ENCODE results near the gene SYNJ1. TPM values are rescaled to one million over a fixed set of nuclear protein-coding genes. Genes with fewer than 3 reads are reported as not detected.
"Not testable (repeated sequence)": the region's sequence is repeated elsewhere in the genome, so short reads cannot be mapped to it uniquely, and the experiment has no call there.

Gene SYNJ1
- total RNA-seq, 4 donors from 2014 or later: 4.3 to 20.3 (median 9.6) TPM

DNA sequence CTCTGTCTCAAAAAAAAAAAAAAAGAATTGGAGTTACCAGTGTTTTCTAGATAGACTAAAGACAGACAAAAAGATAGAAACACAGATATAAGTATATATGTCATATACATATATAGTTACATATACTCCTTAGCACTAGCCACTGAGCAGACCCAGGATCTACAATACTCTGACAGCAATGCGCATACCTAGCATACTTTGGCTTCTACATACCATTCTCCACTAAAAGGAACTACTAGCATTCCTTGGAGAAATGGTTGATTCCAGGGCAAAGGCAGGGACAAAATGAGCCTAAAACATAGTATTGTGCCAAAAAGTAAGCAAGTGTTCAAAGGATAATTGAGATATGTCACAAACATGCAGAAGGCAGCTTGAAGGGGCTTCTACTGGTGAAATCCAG lies 22.7 kb downstream of the SYNJ1 start:
- no peaks in the 10 kb centered on the region for H3K27me3 ChIP-seq
- 95% methylated on average over 1 of the region's 1 CpG for WGBS
- DNase-seq (ENCODE audit: low spot score in 2 of 2): no peak
- H3K9me3 ChIP-seq: no peaks in the 10 kb centered on the region
- H3K27ac ChIP-seq: no peak overlapping the region
- no peak for TF ChIP-seq EP300 (IDR thresholded peaks at IDR 0.05)
- no peak for TF ChIP-seq POLR2A (IDR thresholded peaks at IDR 0.05)
- H3K4me3 ChIP-seq: no peak overlapping the region
- no peaks in the 10 kb centered on the region for H3K4me1 ChIP-seq
- H3K36me3 ChIP-seq: no peaks in the 10 kb centered on the region

DNA sequence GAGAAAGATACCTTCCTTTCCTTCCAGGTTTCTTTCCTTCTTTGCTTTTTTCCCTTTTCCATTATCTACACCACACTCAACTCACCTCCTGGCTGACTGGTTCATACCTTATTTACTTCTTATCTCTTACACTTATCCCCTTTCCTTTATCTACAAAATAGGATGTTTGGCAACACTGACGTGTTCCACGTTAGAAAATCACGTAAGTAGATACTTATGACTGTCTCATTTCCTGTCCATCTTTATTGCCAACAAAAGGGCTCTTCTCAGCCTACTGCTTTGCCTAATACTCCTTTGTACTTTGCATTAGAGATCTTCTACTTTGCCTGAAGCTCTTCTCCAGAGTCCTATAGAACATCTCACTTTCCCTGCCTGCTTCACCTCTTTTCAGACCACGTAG lies 25.1 kb downstream of the SYNJ1 start:
- Histone ChIP-seq H3K4me1 (no peaks in the 10 kb centered on the region), H3K9me3 (no peaks in the 10 kb centered on the region), H3K27ac (no peak overlapping the region), H3K27me3 (no peaks in the 10 kb centered on the region), H3K36me3 (peaks cover 9% of the 10 kb centered on the region), H3K4me3 (no peak overlapping the region)
- WGBS: 35% methylated on average over 4 of the region's 4 CpGs
- TF ChIP-seq POLR2AphosphoS5 (IDR thresholded peaks at IDR 0.05) (no peak), POLR2A (IDR thresholded peaks at IDR 0.05) (no peak), EP300 (IDR thresholded peaks at IDR 0.05) (no peak)
- TF ChIP-seq, protein P1, sequence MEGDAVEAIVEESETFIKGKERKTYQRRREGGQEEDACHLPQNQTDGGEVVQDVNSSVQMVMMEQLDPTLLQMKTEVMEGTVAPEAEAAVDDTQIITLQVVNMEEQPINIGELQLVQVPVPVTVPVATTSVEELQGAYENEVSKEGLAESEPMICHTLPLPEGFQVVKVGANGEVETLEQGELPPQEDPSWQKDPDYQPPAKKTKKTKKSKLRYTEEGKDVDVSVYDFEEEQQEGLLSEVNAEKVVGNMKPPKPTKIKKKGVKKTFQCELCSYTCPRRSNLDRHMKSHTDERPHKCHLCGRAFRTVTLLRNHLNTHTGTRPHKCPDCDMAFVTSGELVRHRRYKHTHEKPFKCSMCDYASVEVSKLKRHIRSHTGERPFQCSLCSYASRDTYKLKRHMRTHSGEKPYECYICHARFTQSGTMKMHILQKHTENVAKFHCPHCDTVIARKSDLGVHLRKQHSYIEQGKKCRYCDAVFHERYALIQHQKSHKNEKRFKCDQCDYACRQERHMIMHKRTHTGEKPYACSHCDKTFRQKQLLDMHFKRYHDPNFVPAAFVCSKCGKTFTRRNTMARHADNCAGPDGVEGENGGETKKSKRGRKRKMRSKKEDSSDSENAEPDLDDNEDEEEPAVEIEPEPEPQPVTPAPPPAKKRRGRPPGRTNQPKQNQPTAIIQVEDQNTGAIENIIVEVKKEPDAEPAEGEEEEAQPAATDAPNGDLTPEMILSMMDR (IDR thresholded peaks at IDR 0.05): no peak
- no peak for DNase-seq (ENCODE audit: low spot score in 2 of 2)

DNA sequence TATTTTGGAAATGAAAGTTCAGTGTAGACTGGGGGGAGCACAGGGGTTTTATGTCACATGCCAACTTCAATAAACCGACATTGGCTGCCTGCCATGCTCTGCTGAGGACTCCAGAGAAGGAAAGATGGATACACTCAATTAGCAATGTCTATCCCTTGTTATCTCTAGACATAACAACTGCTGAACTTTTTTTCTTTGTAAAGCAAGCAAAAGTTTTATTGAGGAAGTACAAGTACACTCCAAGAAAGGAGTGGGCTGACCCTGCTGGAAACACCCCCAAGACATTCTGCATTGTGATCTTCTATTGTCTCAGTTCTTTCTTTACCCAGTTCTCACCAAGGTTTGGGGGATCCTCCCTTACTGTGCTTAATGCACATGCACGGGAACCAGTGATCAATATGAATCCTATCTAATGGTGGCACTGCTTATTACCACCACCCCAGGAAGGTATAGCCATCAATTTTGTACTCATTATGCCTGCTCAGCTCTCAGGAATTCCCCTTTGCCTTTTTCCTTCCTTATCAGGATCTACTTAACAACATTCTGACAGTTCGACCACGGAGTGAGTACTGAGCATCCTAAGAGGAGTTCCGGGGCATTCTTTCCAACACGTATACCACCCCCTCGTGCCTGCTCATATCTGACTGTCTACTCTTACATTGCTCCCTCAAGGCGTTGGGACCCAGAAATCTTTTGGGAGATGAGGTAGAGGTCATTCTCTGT lies 28.7 kb downstream of the SYNJ1 start:
- WGBS: 83% methylated on average over 8 of the region's 8 CpGs
- DNase-seq (ENCODE audit: low spot score in 2 of 2): no peak
- Histone ChIP-seq H3K27ac (no peak overlapping the region), H3K4me3 (no peak overlapping the region), H3K4me1 (no peaks in the 10 kb centered on the region), H3K27me3 (no peaks in the 10 kb centered on the region), H3K36me3 (peaks cover 9% of the 10 kb centered on the region), H3K9me3 (no peaks in the 10 kb centered on the region)
- TF ChIP-seq, protein P1 (IDR thresholded peaks at IDR 0.05): no peak
- TF ChIP-seq EP300 (IDR thresholded peaks at IDR 0.05) (no peak), POLR2AphosphoS5 (IDR thresholded peaks at IDR 0.05) (no peak), POLR2A (IDR thresholded peaks at IDR 0.05) (no peak)

DNA sequence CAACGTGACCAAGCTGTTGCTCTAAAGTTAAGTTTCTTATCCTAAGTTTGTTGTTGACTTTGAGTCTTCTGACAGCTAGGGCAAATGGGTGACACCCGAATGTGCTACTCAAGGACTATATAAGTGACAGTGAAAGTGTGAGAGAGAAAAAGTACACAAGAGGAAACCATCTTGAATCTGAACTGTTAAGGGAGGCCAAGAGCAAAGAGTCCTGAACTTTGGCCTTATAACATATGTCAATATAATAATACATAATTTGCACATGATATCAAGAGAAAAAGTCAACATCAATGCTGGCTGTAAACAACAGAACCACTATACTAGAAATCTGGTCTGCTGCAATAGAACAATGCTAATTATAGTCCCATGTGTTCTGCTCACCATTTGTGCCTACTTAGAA lies 29.5 kb downstream of the SYNJ1 start:
- Histone ChIP-seq H3K36me3 (peaks cover 9% of the 10 kb centered on the region), H3K27me3 (no peaks in the 10 kb centered on the region), H3K9me3 (no peaks in the 10 kb centered on the region), H3K4me1 (no peaks in the 10 kb centered on the region), H3K4me3 (no peak overlapping the region), H3K27ac (no peak overlapping the region)
- no peak for TF ChIP-seq POLR2A (IDR thresholded peaks at IDR 0.05)
- TF ChIP-seq EP300 (IDR thresholded peaks at IDR 0.05): no peak
- no peak for TF ChIP-seq POLR2AphosphoS5 (IDR thresholded peaks at IDR 0.05)
- TF ChIP-seq, protein P1 (IDR thresholded peaks at IDR 0.05): no peak
- no peak for DNase-seq (ENCODE audit: low spot score in 2 of 2)
- WGBS: 98% methylated on average over 2 of the region's 2 CpGs

DNA sequence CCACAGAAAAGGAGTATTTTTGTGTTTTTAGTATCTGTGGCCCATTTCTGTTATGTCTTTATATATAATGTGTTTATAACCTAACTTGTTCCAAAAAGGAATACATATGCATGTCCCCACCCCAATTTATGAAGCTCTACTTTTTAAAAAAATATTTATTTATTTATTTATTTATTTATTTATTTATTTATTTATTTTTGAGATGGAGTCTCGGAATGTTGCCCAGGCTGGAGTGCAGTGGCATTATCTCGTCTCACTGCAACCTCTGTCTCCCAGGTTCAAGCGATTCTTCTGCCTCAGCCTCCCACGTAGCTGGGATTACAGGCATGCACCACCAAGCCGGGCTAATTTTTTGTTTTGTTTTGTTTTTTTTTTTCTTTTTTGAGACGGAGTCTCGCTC lies 32.3 kb downstream of the SYNJ1 start:
- DNase-seq (ENCODE audit: low spot score in 2 of 2); H3K27ac ChIP-seq; H3K4me1 ChIP-seq; H3K4me3 ChIP-seq; H3K27me3 ChIP-seq; H3K9me3 ChIP-seq: not testable (repeated sequence)
- WGBS: 90% methylated on average over 7 of the region's 7 CpGs
- H3K36me3 ChIP-seq: peaks cover 27% of the 10 kb centered on the region

DNA sequence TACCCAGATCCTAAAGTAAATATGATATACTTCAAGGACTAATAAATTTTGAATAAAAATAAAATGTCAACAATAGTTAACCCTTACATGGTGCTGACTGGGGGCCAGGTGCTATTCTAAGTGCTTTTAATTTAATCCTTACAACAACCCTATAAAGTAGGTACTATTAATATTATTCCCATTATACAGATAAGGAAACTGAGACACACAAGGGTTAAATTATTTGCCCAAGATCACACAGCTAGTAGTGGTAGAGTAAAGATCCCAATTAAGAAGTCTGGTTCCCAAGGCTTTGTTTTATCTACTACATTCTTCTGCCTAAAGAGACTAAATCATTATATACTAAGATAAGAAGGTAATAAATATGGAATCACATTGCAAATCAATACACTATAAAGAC lies 34.2 kb downstream of the SYNJ1 start:
- H3K27me3 ChIP-seq: no peaks in the 10 kb centered on the region
- H3K4me3 ChIP-seq: no peak overlapping the region
- H3K9me3 ChIP-seq: no peaks in the 10 kb centered on the region
- peaks cover 27% of the 10 kb centered on the region for H3K36me3 ChIP-seq
- no peaks in the 10 kb centered on the region for H3K4me1 ChIP-seq
- no peak for DNase-seq (ENCODE audit: low spot score in 2 of 2)
- H3K27ac ChIP-seq: no peak overlapping the region
- TF ChIP-seq POLR2A (IDR thresholded peaks at IDR 0.05) (no peak), POLR2AphosphoS5 (IDR thresholded peaks at IDR 0.05) (no peak), EP300 (IDR thresholded peaks at IDR 0.05) (no peak)
- TF ChIP-seq, protein P1 (IDR thresholded peaks at IDR 0.05): no peak
